GM18873 (cell line): ENCODE measurements around the gene IPO13.
A peak's percentile ranks its signal among the peaks of the same experiment; 100 is the strongest.

Experiments used
- ATAC-seq: cut with Tn5 transposase; IDR thresholded peaks from one replicate; pipeline ENCODE4 v1.9.1; 2021; ENCODE audit warnings: mild to moderate bottlenecking, moderate library complexity, moderate number of reproducible peaks; ENCODE audit not compliant: unreplicated experiment, low FRiP score

The IPO13 gene

DNA sequence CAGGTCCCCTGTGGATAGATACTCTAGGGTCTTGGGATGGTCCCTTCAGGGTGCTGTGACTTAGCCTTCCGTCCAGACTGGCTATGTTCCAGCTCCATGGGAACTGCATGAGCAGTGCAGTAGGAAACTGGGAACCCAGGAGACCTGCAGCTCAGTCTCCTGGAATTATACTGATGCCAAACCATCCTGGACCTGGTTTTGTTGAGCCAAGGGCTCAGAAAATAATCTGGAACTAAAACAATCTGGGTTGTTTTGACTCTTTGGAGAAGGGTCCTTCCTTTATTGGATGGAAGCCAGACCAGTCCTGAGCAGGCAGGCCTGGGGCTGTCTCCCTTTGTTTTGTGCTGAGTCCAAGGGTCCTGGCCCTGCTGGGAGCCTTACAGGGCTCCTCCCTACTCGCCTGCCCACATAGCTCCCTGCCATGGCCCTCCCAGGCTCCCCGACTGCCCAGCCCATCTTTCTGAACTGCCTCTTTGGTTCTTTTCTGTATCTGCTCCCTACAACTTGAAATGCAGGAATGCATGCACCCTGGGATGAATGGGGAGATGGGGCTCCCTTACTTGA is 1.2 kb downstream of the IPO13 start:
- no peak for ATAC-seq

DNA sequence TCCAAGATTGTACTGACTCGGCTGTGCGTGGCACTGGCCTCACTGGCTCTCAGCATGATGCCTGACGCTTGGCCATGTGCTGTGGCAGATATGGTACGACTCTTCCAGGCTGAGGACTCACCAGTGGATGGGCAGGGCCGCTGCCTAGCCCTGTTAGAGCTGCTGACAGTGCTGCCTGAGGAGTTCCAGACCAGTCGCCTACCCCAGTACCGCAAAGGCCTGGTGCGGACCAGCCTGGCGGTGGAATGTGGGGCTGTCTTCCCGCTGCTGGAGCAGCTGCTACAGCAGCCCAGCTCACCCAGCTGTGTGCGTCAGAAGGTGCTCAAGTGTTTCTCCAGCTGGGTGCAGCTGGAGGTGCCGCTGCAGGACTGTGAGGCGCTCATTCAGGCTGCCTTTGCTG is 2.9 kb downstream of the IPO13 start:
- ATAC-seq, result no peak

GRCh38 chr1:43951021-43951985 is 4.6 kb downstream of the IPO13 start:
- no peak for ATAC-seq

GRCh38 chr1:43952731-43953346 is 6.1 kb downstream of the IPO13 start:
- no peak for ATAC-seq

DNA sequence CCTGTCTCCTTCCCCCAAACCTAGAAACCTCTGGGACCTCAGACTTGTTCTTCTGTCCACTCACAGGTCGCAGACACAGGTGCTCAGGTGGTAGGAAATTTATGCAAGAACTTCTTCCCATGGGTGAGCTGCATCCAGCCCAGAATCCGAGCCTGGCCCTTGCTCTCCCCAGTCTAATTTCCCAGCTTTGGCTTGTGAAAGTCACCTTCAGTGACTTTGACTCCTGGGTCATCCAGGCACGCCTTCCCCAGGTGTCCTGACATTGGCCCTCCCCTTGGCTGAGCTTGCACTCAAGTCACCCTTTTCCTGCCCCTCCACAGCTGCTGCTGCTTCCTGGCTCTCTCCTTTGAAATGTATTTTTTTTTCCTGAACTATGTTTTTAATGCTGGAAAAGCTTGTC is 6.6 kb downstream of the IPO13 start:
- ATAC-seq, result no peak

GRCh38 chr1:43954036-43954435 is 7.3 kb downstream of the IPO13 start:
- ATAC-seq, result no peak

DNA sequence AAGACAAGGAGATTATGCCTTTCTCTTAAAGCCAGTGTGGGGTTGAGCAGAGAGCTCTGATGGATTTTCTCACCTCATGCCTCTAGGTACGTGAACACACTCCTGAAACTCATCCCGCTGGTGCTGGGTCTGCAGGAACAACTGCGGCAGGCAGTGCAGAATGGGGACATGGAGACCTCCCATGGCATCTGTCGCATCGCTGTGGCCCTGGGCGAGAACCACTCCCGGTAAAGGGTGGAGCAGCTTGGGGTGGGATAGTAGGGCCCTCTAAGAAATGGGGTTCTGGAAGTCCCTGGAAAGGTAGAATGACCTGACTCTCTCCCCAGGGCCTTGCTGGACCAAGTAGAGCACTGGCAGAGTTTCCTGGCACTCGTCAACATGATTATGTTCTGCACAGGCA is 9.5 kb downstream of the IPO13 start:
- ATAC-seq, result no peak

DNA sequence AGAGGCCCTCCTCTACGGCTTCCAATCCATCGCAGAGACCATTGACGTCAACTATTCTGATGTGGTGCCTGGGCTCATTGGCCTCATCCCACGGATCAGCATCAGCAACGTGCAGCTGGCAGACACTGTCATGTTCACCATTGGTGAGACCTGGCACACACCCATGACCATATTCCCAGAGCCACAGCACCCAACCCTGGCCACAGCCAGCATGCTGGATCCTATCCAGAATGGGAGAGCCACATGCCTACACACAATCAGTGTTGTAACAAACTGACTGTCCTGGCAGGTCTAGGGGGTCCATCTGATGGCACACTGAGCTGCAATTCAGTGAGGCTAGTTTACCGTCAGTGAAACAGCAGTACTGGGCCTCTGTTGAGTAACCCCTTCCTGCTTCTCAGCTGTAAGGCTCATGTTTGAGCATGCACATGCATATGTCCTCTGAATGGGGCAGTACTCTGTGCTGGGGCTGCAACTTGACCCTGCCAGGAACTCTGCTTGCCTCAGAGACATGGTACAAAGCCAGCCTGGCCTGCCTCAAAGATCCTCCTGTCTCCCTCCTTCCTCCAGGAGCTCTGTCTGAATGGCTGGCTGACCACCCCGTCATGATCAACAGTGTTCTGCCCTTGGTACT is 10.8 kb downstream of the IPO13 start:
- no peak for ATAC-seq

DNA sequence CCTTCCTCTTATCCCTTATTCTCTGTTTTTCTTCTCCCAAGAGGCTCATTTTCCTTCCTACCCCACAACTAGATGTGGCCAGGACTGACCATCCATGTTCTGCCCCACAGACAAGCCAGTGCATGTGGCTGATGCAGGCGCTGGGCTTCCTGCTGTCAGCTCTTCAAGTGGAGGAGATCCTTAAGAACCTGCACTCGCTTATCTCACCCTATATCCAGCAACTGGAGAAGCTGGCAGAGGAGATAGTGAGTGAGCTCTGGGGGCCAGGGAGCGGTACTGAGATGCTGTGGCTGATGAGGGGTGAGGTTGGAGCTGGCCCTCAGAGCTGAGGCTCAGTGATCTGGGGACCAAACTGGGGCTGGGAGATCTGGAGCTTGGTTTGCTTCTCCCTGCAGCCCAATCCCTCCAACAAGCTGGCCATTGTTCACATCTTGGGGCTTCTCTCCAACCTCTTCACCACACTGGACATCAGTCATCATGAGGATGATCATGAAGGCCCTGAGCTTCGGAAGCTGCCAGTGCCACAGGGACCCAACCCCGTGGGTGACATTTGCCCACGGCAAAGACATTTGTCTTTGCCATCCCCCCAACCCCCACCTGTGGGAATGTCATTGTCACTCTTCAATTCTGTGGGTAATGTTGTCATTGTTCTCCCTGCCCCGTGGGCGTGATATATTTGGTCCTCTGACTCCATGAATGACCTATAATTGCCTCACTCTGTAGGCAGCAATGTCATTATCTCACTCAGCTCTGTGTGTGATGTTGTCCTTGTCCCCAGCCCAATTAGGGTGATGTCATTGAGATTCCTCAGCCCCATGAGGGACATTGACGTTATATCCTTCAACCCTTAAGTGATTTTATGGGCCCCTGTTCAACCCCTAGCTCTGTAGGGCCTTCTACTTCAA is 11.9 kb downstream of the IPO13 start:
- no peak for ATAC-seq

- ATAC-seq, result no peak
Observed at GRCh38 chr1:43960798-43961197, 14.0 kb downstream of the IPO13 start.

GRCh38 chr1:43961692-43962091 is 14.9 kb downstream of the IPO13 start:
- no peak for ATAC-seq

GRCh38 chr1:43962324-43962723 is 15.6 kb downstream of the IPO13 start:
- ATAC-seq, result no peak

DNA sequence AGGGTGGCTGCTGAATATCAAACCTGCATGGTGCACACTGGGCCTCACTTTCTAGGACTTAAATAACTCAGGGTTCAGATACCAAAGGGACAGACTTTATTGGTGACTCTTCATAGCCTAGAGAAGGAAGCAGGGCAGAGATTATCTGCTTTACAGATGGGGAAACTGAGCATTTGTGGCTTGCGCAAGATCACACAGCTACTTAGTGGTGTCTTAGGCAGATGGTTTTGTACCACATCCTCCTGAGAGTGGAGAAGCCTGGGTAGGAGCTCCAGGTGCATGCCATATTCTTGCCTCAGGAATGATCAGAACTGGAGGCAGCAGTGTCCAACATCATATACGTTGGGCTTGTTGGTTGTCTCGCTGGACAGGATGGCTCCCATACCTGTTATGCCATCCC is 16.3 kb downstream of the IPO13 start:
- no peak for ATAC-seq

GRCh38 chr1:43963890-43964289 is 17.1 kb downstream of the IPO13 start:
- no peak for ATAC-seq

- ATAC-seq, result no peak
Observed at GRCh38 chr1:43965316-43965715, 18.6 kb downstream of the IPO13 start.

DNA sequence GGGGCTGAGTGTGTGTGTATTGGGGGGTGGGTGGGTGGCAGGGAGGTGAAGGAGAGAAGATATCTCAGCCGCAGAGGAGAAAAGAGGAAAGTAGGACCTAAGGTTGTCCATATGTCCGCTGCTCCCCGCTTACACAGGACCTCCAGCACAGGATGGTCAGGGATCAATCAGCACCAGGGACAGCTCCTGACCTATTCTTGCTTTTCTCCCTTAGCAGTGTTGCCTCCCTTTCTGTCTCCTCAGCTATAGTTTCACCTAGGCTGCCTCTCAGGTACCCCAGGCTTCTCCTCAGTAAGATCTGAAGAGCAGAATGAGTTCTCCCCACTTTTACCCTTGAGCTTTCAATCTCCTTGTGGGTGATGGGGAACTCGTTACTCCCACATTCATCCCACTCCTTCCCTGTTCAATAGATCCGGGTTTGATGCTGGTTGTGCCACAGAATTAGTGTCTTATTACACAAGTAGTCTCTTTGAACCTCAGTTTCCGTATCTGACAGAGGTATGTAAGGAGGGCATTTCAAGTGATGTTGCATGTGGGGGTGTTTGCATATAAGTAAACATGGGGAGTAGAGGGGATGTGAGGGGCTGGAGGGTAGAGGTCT is 21.7 kb downstream of the IPO13 start:
- ATAC-seq, result no peak

DNA sequence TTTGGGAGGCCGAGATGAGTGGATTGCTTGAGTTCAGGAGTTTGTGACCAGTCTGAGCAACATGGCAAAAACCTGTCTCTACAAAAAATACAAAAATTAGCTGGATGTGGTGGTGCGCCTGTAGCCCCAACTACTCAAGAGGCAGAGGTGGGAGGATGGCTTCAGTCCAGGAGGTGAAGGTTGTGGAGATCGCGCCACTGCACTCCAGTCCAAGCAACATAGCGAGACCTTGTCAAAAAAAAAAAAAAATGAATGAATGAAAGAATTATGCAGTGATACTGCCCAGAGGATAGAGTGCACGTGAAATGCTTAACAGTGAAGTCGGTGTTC is 22.6 kb downstream of the IPO13 start:
- no peak for ATAC-seq

GRCh38 chr1:43969746-43970466 is 23.2 kb downstream of the IPO13 start, which contains the start of gene DPH2:
TSS of gene DPH2 (plus strand) at chr1:43970010. CDS start at chr1:43970176, 166 bp downstream.
- peak; percentile 71 for ATAC-seq

DNA sequence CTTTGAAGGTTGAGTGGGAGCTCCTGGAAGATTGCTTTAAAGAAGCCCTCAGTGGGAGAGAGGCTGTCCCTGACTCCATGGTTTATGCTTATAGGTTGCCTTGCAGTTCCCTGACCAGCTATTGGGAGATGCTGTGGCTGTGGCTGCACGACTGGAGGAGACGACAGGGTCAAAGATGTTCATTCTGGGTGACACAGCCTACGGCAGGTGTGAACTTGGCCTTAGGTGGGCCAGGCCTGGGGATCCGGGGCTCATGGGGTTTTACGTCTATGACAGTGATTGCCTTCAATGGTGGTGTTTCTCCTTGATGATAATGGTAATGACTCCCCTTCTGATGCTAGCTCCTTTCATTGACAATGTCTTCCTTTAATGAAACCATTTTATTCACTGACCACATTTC is 23.8 kb downstream of the IPO13 start:
- no peak for ATAC-seq
